ENCODE measurements around the gene ANXA2R. TPM values are rescaled to one million over a fixed set of nuclear protein-coding genes. Genes with fewer than 3 reads are reported as not detected.
A peak's percentile ranks its signal among the peaks of the same experiment; 100 is the strongest.

ANXA2R gene
- total RNA-seq, 1 experiment from 2014 or later = 0.72 TPM

DNA sequence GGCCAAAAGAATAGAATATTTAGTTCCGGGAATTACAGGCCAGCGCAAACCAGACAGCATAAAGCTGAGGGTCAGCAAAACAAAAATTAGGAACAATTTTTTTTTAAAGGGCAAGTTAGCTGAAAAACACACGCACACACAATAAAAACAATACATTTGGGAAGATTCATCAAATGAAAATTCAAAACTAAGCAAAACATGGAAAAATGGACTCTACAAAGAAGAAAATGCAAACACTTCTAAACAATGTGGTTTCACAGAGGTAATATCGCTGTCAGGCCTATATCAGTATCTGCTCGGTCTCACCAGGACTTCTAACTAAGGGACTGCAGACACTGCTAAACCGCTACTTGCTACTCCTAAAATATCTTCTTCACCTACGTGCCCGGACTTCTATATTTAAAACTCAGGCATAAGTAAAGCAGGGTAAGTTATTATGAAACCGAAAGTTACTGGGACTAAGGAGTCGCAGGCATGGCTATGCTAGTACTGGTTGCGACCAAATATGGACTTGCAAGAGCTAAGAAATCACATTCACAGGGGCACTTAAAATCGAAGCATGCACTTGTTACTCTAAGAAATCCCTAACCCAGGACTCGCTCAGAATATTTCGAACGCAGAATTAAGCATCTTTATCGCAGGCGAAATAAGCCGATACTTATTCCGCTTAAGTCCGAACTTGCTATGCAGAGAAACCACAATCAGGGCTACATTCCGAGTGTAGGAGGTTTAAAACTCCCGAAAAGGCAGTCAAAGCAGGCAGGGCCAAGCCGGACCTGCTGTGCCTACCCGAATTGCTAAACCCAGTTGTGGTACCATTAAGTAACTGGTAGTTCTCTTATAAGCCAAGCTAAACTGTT, 2.3 kb downstream of the ANXA2R start:
- ChIA-PET CTCF (interaction anchor here (1.0 to 3.1 kb wide), 4 partner anchors 9 to 129 kb away, joined by 3 to 11 read pairs (median 4); no protein-coding TSS in a partner anchor), POLR2A (interaction anchor here (0.5 to 0.6 kb wide), 2 partner anchors 105 to 185 kb away, joined by 3 to 4 read pairs; no protein-coding TSS in a partner anchor)
- DNase-seq (ENCODE audit: low spot score) = no peak
- Mint-ChIP-seq H3K27ac (no peak overlapping the region), H3K4me1 (peaks cover 65% of the 10 kb centered on the region), H3K27me3 (ENCODE audit: low read depth) (peaks cover 100% of the 10 kb centered on the region), H3K4me3 (peak overlapping the region; percentile 53), H3K9me3 (no peaks in the 10 kb centered on the region), H3K36me3 (no peaks in the 10 kb centered on the region)
- no peak for ATAC-seq
- TF ChIP-seq OVOL2 (CRISPR knock-in tag; IDR thresholded peaks at IDR 0.05; ENCODE audit: borderline replicate concordance) (no peak), ESRRA (CRISPR knock-in tag; IDR thresholded peaks at IDR 0.05; ENCODE audit: borderline replicate concordance) (no peak), ATF1 (CRISPR knock-in tag; IDR thresholded peaks at IDR 0.05) (no peak), NR1H2 (CRISPR knock-in tag; IDR thresholded peaks at IDR 0.05) (no peak), ZNF232 (CRISPR knock-in tag; IDR thresholded peaks at IDR 0.05) (no peak), ZNF263 (CRISPR knock-in tag; IDR thresholded peaks at IDR 0.05; ENCODE audit: low read depth) (no peak), GRHL2 (CRISPR knock-in tag; IDR thresholded peaks at IDR 0.05; ENCODE audit: insufficient replicate concordance, severe bottlenecking) (no peak), ZNF396 (CRISPR knock-in tag; IDR thresholded peaks at IDR 0.05; ENCODE audit: borderline replicate concordance) (no peak), FOXP1 (CRISPR knock-in tag; IDR thresholded peaks at IDR 0.05; ENCODE audit: borderline replicate concordance) (no peak), PREB (CRISPR knock-in tag; IDR thresholded peaks at IDR 0.05; ENCODE audit: borderline replicate concordance) (no peak), NFE2L1 (CRISPR knock-in tag; IDR thresholded peaks at IDR 0.05) (no peak), SMAD4 (CRISPR knock-in tag; IDR thresholded peaks at IDR 0.05) (no peak), SOX15 (CRISPR knock-in tag; IDR thresholded peaks at IDR 0.05) (no peak), ELF4 (CRISPR knock-in tag; IDR thresholded peaks at IDR 0.05; ENCODE audit: low read depth) (no peak), JUN (CRISPR knock-in tag; IDR thresholded peaks at IDR 0.05) (no peak), CREB1 (CRISPR knock-in tag; IDR thresholded peaks at IDR 0.05) (no peak)
- TF ChIP-seq, protein P1, sequence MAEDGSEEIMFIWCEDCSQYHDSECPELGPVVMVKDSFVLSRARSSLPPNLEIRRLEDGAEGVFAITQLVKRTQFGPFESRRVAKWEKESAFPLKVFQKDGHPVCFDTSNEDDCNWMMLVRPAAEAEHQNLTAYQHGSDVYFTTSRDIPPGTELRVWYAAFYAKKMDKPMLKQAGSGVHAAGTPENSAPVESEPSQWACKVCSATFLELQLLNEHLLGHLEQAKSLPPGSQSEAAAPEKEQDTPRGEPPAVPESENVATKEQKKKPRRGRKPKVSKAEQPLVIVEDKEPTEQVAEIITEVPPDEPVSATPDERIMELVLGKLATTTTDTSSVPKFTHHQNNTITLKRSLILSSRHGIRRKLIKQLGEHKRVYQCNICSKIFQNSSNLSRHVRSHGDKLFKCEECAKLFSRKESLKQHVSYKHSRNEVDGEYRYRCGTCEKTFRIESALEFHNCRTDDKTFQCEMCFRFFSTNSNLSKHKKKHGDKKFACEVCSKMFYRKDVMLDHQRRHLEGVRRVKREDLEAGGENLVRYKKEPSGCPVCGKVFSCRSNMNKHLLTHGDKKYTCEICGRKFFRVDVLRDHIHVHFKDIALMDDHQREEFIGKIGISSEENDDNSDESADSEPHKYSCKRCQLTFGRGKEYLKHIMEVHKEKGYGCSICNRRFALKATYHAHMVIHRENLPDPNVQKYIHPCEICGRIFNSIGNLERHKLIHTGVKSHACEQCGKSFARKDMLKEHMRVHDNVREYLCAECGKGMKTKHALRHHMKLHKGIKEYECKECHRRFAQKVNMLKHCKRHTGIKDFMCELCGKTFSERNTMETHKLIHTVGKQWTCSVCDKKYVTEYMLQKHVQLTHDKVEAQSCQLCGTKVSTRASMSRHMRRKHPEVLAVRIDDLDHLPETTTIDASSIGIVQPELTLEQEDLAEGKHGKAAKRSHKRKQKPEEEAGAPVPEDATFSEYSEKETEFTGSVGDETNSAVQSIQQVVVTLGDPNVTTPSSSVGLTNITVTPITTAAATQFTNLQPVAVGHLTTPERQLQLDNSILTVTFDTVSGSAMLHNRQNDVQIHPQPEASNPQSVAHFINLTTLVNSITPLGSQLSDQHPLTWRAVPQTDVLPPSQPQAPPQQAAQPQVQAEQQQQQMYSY (CRISPR knock-in tag; IDR thresholded peaks at IDR 0.05) = no peak
- TF ChIP-seq, protein P2, sequence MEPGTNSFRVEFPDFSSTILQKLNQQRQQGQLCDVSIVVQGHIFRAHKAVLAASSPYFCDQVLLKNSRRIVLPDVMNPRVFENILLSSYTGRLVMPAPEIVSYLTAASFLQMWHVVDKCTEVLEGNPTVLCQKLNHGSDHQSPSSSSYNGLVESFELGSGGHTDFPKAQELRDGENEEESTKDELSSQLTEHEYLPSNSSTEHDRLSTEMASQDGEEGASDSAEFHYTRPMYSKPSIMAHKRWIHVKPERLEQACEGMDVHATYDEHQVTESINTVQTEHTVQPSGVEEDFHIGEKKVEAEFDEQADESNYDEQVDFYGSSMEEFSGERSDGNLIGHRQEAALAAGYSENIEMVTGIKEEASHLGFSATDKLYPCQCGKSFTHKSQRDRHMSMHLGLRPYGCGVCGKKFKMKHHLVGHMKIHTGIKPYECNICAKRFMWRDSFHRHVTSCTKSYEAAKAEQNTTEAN (CRISPR knock-in tag; IDR thresholded peaks at IDR 0.05) = no peak
- TF ChIP-seq, protein P3, sequence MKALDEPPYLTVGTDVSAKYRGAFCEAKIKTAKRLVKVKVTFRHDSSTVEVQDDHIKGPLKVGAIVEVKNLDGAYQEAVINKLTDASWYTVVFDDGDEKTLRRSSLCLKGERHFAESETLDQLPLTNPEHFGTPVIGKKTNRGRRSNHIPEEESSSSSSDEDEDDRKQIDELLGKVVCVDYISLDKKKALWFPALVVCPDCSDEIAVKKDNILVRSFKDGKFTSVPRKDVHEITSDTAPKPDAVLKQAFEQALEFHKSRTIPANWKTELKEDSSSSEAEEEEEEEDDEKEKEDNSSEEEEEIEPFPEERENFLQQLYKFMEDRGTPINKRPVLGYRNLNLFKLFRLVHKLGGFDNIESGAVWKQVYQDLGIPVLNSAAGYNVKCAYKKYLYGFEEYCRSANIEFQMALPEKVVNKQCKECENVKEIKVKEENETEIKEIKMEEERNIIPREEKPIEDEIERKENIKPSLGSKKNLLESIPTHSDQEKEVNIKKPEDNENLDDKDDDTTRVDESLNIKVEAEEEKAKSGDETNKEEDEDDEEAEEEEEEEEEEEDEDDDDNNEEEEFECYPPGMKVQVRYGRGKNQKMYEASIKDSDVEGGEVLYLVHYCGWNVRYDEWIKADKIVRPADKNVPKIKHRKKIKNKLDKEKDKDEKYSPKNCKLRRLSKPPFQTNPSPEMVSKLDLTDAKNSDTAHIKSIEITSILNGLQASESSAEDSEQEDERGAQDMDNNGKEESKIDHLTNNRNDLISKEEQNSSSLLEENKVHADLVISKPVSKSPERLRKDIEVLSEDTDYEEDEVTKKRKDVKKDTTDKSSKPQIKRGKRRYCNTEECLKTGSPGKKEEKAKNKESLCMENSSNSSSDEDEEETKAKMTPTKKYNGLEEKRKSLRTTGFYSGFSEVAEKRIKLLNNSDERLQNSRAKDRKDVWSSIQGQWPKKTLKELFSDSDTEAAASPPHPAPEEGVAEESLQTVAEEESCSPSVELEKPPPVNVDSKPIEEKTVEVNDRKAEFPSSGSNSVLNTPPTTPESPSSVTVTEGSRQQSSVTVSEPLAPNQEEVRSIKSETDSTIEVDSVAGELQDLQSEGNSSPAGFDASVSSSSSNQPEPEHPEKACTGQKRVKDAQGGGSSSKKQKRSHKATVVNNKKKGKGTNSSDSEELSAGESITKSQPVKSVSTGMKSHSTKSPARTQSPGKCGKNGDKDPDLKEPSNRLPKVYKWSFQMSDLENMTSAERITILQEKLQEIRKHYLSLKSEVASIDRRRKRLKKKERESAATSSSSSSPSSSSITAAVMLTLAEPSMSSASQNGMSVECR (CRISPR knock-in tag; IDR thresholded peaks at IDR 0.05; ENCODE audit: borderline replicate concordance) = no peak
- TF ChIP-seq, protein P4, sequence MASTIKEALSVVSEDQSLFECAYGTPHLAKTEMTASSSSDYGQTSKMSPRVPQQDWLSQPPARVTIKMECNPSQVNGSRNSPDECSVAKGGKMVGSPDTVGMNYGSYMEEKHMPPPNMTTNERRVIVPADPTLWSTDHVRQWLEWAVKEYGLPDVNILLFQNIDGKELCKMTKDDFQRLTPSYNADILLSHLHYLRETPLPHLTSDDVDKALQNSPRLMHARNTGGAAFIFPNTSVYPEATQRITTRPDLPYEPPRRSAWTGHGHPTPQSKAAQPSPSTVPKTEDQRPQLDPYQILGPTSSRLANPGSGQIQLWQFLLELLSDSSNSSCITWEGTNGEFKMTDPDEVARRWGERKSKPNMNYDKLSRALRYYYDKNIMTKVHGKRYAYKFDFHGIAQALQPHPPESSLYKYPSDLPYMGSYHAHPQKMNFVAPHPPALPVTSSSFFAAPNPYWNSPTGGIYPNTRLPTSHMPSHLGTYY (CRISPR knock-in tag; IDR thresholded peaks at IDR 0.05) = no peak
